ENCODE data around the gene C10orf105.

Gene C10orf105

GRCh38 chr10:71729161-71729636, 9.6 kb upstream of the C10orf105 start:
- Histone ChIP-seq H3K27ac (ENCODE audit: low read depth, low read length) (no peak overlapping the region), H2BK12ac (ENCODE audit: low read length) (no peak overlapping the region), H4K91ac (ENCODE audit: low read depth, low read length) (no peak overlapping the region), H3K36me3 (ENCODE audit: control insufficient read depth in 1 of 2, insufficient read depth in 2 of 2, low read length in 2 of 2) (no peaks in the 10 kb centered on the region), H3K4me3 (ENCODE audit: low read depth, low read length) (no peak overlapping the region), H3K79me2 (ENCODE audit: control insufficient read depth, insufficient read depth, low read length, poor library complexity) (no peaks in the 10 kb centered on the region), H3K9me3 (ENCODE audit: insufficient read depth, low read depth, low read length) (no peaks in the 10 kb centered on the region), H2AK5ac (ENCODE audit: low read length) (no peak overlapping the region), H3K79me1 (ENCODE audit: low read length) (no peaks in the 10 kb centered on the region), H2BK5ac (ENCODE audit: low read depth, low read length, poor library complexity) (no peak overlapping the region), H3K27me3 (ENCODE audit: insufficient read depth, low read length) (no peaks in the 10 kb centered on the region), H2AFZ (ENCODE audit: insufficient read depth, low read length, poor library complexity) (no peak overlapping the region), H4K8ac (ENCODE audit: low read depth, low read length) (no peak overlapping the region), H3K14ac (ENCODE audit: low read length) (no peak overlapping the region), H2BK120ac (ENCODE audit: insufficient read depth, low read length, poor library complexity) (no peak overlapping the region), H3K18ac (ENCODE audit: low read length) (no peak overlapping the region), H3K9ac (ENCODE audit: low read length) (no peak overlapping the region), H4K12ac (ENCODE audit: low read depth, low read length) (no peak overlapping the region), H3K23ac (ENCODE audit: low read length) (no peak overlapping the region), H3K4ac (ENCODE audit: low read depth, low read length) (no peak overlapping the region), H3K4me1 (ENCODE audit: control insufficient read depth in 1 of 2, insufficient read depth in 2 of 2, low read length in 2 of 2) (peaks cover 6 to 7% of the 10 kb centered on the region in 2 experiments), H3K4me2 (ENCODE audit: low read length) (no peak overlapping the region)
- DNase-seq = peak; percentile 13 to 23
- no CpG with 5 or more reads among the region's 10 CpGs for WGBS (ENCODE audit: extremely low coverage, insufficient coverage, insufficient read length)

GRCh38 chr10:71727738-71728737, 8.5 kb upstream of the C10orf105 start:
- Histone ChIP-seq H3K27ac (ENCODE audit: low read depth, low read length) (no peak overlapping the region), H3K4me3 (ENCODE audit: low read depth, low read length) (peak overlapping the region; percentile 40), H3K23ac (ENCODE audit: low read length) (no peak overlapping the region), H3K79me1 (ENCODE audit: low read length) (no peaks in the 10 kb centered on the region), H3K36me3 (ENCODE audit: control insufficient read depth in 1 of 2, insufficient read depth in 2 of 2, low read length in 2 of 2) (no peaks in the 10 kb centered on the region), H4K91ac (ENCODE audit: low read depth, low read length) (no peak overlapping the region), H2AFZ (ENCODE audit: insufficient read depth, low read length, poor library complexity) (no peak overlapping the region), H2BK5ac (ENCODE audit: low read depth, low read length, poor library complexity) (no peak overlapping the region), H2BK120ac (ENCODE audit: insufficient read depth, low read length, poor library complexity) (no peak overlapping the region), H3K4ac (ENCODE audit: low read depth, low read length) (no peak overlapping the region), H3K4me1 (ENCODE audit: control insufficient read depth in 1 of 2, insufficient read depth in 2 of 2, low read length in 2 of 2) (peaks cover 6 to 7% of the 10 kb centered on the region in 2 experiments), H4K8ac (ENCODE audit: low read depth, low read length) (no peak overlapping the region), H3K9me3 (ENCODE audit: insufficient read depth, low read depth, low read length) (no peaks in the 10 kb centered on the region), H3K27me3 (ENCODE audit: insufficient read depth, low read length) (no peaks in the 10 kb centered on the region), H3K9ac (ENCODE audit: low read length) (no peak overlapping the region), H2AK5ac (ENCODE audit: low read length) (no peak overlapping the region), H3K14ac (ENCODE audit: low read length) (no peak overlapping the region), H3K4me2 (ENCODE audit: low read length) (no peak overlapping the region), H2BK12ac (ENCODE audit: low read length) (no peak overlapping the region), H3K18ac (ENCODE audit: low read length) (no peak overlapping the region), H4K12ac (ENCODE audit: low read depth, low read length) (no peak overlapping the region), H3K79me2 (ENCODE audit: control insufficient read depth, insufficient read depth, low read length, poor library complexity) (no peaks in the 10 kb centered on the region)
- no CpG with 5 or more reads among the region's 8 CpGs for WGBS (ENCODE audit: extremely low coverage, insufficient coverage, insufficient read length)
- DNase-seq = no peak

GRCh38 chr10:71727105-71727737, 7.6 kb upstream of the C10orf105 start:
- H2AFZ ChIP-seq (ENCODE audit: insufficient read depth, low read length, poor library complexity) = no peak overlapping the region

GRCh38 chr10:71726580-71727104, 7.1 kb upstream of the C10orf105 start:
- Histone ChIP-seq H2AFZ (ENCODE audit: insufficient read depth, low read length, poor library complexity) (no peak overlapping the region), H3K27me3 (ENCODE audit: insufficient read depth, low read length) (no peaks in the 10 kb centered on the region), H4K91ac (ENCODE audit: low read depth, low read length) (no peak overlapping the region), H3K27ac (ENCODE audit: low read depth, low read length) (no peak overlapping the region), H3K4ac (ENCODE audit: low read depth, low read length) (no peak overlapping the region), H3K4me2 (ENCODE audit: low read length) (no peak overlapping the region), H3K79me2 (ENCODE audit: control insufficient read depth, insufficient read depth, low read length, poor library complexity) (no peaks in the 10 kb centered on the region), H3K4me1 (ENCODE audit: control insufficient read depth in 1 of 2, insufficient read depth in 2 of 2, low read length in 2 of 2) (peaks cover 6 to 7% of the 10 kb centered on the region in 2 experiments), H2BK120ac (ENCODE audit: insufficient read depth, low read length, poor library complexity) (no peak overlapping the region), H3K4me3 (ENCODE audit: low read depth, low read length) (no peak overlapping the region), H3K9ac (ENCODE audit: low read length) (no peak overlapping the region), H3K79me1 (ENCODE audit: low read length) (no peaks in the 10 kb centered on the region), H4K12ac (ENCODE audit: low read depth, low read length) (no peak overlapping the region), H3K9me3 (ENCODE audit: insufficient read depth, low read depth, low read length) (no peaks in the 10 kb centered on the region), H3K23ac (ENCODE audit: low read length) (no peak overlapping the region), H2BK5ac (ENCODE audit: low read depth, low read length, poor library complexity) (no peak overlapping the region), H2BK12ac (ENCODE audit: low read length) (no peak overlapping the region), H2AK5ac (ENCODE audit: low read length) (no peak overlapping the region), H3K14ac (ENCODE audit: low read length) (no peak overlapping the region), H3K36me3 (ENCODE audit: control insufficient read depth in 1 of 2, insufficient read depth in 2 of 2, low read length in 2 of 2) (no peaks in the 10 kb centered on the region), H4K8ac (ENCODE audit: low read depth, low read length) (no peak overlapping the region), H3K18ac (ENCODE audit: low read length) (no peak overlapping the region)
- WGBS (ENCODE audit: extremely low coverage, insufficient coverage, insufficient read length) = no CpG with 5 or more reads among the region's 11 CpGs
- no peak for DNase-seq

More at GRCh38 chr10:71727105-71727737, 7.6 kb upstream of the C10orf105 start:
- Histone ChIP-seq H3K4me3 (ENCODE audit: low read depth, low read length) (peak overlapping the region; percentile 40), H3K4me2 (ENCODE audit: low read length) (no peak overlapping the region), H3K27me3 (ENCODE audit: insufficient read depth, low read length) (no peaks in the 10 kb centered on the region), H2BK5ac (ENCODE audit: low read depth, low read length, poor library complexity) (no peak overlapping the region), H3K23ac (ENCODE audit: low read length) (no peak overlapping the region), H4K12ac (ENCODE audit: low read depth, low read length) (no peak overlapping the region), H3K9me3 (ENCODE audit: insufficient read depth, low read depth, low read length) (no peaks in the 10 kb centered on the region), H3K4ac (ENCODE audit: low read depth, low read length) (no peak overlapping the region), H2BK12ac (ENCODE audit: low read length) (no peak overlapping the region), H3K14ac (ENCODE audit: low read length) (no peak overlapping the region), H3K27ac (ENCODE audit: low read depth, low read length) (no peak overlapping the region), H3K4me1 (ENCODE audit: control insufficient read depth in 1 of 2, insufficient read depth in 2 of 2, low read length in 2 of 2) (peaks cover 6 to 7% of the 10 kb centered on the region in 2 experiments), H3K9ac (ENCODE audit: low read length) (no peak overlapping the region), H4K91ac (ENCODE audit: low read depth, low read length) (no peak overlapping the region), H4K8ac (ENCODE audit: low read depth, low read length) (no peak overlapping the region), H3K18ac (ENCODE audit: low read length) (no peak overlapping the region), H2AK5ac (ENCODE audit: low read length) (no peak overlapping the region), H2BK120ac (ENCODE audit: insufficient read depth, low read length, poor library complexity) (no peak overlapping the region), H3K79me1 (ENCODE audit: low read length) (no peaks in the 10 kb centered on the region), H3K79me2 (ENCODE audit: control insufficient read depth, insufficient read depth, low read length, poor library complexity) (no peaks in the 10 kb centered on the region), H3K36me3 (ENCODE audit: control insufficient read depth in 1 of 2, insufficient read depth in 2 of 2, low read length in 2 of 2) (no peaks in the 10 kb centered on the region)
- WGBS (ENCODE audit: extremely low coverage, insufficient coverage, insufficient read length) = no CpG with 5 or more reads among the region's 12 CpGs
- no peak for DNase-seq
